ENCODE results near the gene CCDC171. TPM values are rescaled to one million over a fixed set of nuclear protein-coding genes. Genes with fewer than 3 reads are reported as not detected.

The CCDC171 gene
- total RNA-seq, 4 donors from 2014 or later: 3.2 to 8.3 (median 4.5) TPM

DNA sequence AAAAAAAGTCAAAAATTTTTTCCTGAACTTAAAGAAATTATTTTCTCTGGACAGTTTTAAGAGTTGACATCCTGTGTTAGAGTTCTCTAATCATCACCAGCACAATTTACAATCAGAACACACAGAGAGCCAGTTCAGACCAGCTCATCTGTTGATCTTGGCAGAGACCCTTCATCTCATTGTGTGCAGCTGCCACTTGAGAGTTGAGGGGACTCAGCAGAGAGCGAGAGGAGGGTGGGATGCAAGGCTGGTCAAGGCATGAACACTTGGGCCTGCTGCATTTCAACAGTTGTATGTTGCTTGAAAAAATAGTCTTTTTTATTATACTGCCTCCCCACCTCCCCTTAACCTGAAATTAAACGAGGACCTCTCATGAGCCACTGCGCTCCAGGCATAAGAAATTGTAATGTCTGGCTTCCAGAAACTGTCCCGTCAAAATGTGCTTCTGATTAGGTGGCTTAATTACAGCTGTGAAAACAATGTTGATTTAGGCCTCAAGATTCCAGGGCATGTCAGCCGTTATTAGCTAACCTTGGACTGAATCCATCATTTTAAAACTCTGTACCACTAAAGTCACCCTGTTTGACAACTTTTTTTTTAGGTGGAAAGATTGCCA is 383.6 kb downstream of the CCDC171 start:
- no peak for TF ChIP-seq POLR2A (IDR thresholded peaks at IDR 0.05)
- TF ChIP-seq, protein P1, sequence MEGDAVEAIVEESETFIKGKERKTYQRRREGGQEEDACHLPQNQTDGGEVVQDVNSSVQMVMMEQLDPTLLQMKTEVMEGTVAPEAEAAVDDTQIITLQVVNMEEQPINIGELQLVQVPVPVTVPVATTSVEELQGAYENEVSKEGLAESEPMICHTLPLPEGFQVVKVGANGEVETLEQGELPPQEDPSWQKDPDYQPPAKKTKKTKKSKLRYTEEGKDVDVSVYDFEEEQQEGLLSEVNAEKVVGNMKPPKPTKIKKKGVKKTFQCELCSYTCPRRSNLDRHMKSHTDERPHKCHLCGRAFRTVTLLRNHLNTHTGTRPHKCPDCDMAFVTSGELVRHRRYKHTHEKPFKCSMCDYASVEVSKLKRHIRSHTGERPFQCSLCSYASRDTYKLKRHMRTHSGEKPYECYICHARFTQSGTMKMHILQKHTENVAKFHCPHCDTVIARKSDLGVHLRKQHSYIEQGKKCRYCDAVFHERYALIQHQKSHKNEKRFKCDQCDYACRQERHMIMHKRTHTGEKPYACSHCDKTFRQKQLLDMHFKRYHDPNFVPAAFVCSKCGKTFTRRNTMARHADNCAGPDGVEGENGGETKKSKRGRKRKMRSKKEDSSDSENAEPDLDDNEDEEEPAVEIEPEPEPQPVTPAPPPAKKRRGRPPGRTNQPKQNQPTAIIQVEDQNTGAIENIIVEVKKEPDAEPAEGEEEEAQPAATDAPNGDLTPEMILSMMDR (IDR thresholded peaks at IDR 0.05): no peak
- H3K27ac ChIP-seq: no peak overlapping the region
- H3K36me3 ChIP-seq: no peaks in the 10 kb centered on the region
- no peaks in the 10 kb centered on the region for H3K4me1 ChIP-seq
- no peak for DNase-seq
- H3K4me3 ChIP-seq: no peak overlapping the region
- H3K27me3 ChIP-seq: no peaks in the 10 kb centered on the region
- no peaks in the 10 kb centered on the region for H3K9me3 ChIP-seq

DNA sequence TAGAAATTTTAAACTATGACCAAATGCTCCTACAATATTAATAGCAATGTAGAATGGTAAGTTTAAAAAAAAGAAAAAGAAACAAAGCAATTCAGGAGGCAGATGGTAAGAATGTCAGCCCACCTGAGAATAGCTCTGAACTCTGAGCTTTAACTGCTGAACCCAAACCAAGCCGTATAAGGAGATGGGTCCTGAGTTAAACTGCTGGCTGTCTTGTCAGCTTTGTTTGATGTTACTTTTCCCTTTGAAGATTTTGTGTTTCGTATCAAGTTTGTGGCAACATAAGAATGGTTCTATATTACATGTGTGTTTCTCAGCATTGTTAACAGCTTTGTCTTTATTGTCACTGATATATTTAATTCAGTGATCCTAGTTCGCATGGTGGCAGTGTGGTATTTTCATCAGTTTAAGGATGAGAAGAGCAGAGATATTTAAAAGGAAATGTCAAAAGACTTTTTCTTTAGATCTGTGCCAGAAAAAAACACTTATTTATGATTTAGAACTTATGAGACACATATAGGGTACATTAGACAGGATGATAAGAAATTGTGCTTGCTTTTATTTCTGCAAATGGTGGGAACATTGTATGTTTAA is 390.1 kb downstream of the CCDC171 start:
- no peak overlapping the region for H3K27ac ChIP-seq
- no peak for DNase-seq
- H3K9me3 ChIP-seq: no peaks in the 10 kb centered on the region
- TF ChIP-seq, protein P1 (IDR thresholded peaks at IDR 0.05): no peak
- no peak for TF ChIP-seq POLR2A (IDR thresholded peaks at IDR 0.05)
- no peaks in the 10 kb centered on the region for H3K36me3 ChIP-seq
- no peak overlapping the region for H3K4me3 ChIP-seq
- no peaks in the 10 kb centered on the region for H3K27me3 ChIP-seq
- H3K4me1 ChIP-seq: no peaks in the 10 kb centered on the region

DNA sequence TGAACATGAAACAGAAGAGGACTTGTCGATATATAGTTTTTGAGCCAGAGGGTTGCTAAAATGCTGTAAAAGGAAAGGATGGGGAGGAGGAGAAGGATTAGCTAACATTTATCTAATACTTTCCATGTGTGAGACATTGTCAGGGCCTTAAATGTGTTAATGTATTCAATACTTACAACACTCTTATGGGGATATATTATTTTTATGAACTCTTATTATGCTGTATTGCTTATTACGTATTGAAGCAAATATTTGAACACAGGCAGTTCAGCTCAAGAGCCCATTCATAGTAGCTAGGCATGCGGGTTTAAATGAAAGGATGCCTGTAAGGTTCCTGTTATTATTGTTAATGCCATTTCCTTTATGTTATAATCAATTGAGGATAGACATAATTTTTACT is 391.5 kb downstream of the CCDC171 start:
- Histone ChIP-seq H3K4me3 (no peak overlapping the region), H3K4me1 (no peaks in the 10 kb centered on the region), H3K36me3 (no peaks in the 10 kb centered on the region), H3K9me3 (no peaks in the 10 kb centered on the region), H3K27ac (no peak overlapping the region), H3K27me3 (no peaks in the 10 kb centered on the region)
- no peak for DNase-seq
- no peak for TF ChIP-seq POLR2A (IDR thresholded peaks at IDR 0.05)
- TF ChIP-seq, protein P1 (IDR thresholded peaks at IDR 0.05): no peak

DNA sequence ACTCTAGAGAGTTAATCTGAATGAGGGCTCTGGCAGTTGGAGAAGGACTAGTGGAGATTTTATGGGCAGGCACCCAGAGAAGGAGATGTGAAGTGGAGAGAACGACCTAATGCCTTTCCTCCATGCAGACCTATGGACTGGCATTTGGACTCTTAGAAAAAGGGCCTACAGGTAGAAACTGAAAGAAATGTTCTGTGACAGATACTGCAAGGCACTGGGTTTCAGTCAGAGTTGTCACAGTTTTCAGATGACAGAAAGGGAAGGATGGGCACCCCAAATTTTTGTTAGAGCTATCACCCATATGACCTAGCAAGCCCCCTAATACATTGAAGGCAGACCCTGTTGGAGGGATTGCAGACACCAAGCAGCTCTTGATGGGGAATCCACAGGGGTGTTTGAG is 406.8 kb downstream of the CCDC171 start:
- no peak overlapping the region for H3K27ac ChIP-seq
- no peaks in the 10 kb centered on the region for H3K36me3 ChIP-seq
- H3K27me3 ChIP-seq: no peaks in the 10 kb centered on the region
- no peaks in the 10 kb centered on the region for H3K9me3 ChIP-seq
- no peaks in the 10 kb centered on the region for H3K4me1 ChIP-seq
- no peak overlapping the region for H3K4me3 ChIP-seq
- no peak for DNase-seq
- TF ChIP-seq, protein P1 (IDR thresholded peaks at IDR 0.05): no peak
- TF ChIP-seq POLR2A (IDR thresholded peaks at IDR 0.05): no peak

DNA sequence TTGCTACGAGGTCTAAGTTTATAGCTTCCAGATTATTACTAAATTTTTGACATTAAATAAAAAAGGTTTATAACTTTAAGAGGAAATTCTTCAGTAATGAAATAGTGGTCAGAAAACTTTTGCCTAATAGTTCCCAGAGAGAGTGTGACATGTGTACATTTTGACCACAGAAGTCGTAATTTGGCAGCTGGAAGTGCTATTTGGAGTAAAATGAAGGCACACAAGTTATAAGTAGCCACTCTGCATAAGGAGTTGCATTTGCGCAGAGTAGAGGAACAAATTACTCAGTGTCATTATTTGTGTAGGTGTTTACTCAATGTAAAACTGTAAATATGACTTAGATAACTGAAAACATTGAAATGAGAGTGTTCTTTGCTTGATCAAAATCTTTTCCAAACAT is 408.4 kb downstream of the CCDC171 start:
- Histone ChIP-seq H3K9me3 (no peaks in the 10 kb centered on the region), H3K27ac (no peak overlapping the region), H3K4me3 (no peak overlapping the region), H3K4me1 (no peaks in the 10 kb centered on the region), H3K27me3 (no peaks in the 10 kb centered on the region), H3K36me3 (no peaks in the 10 kb centered on the region)
- no peak for DNase-seq
- TF ChIP-seq POLR2A (IDR thresholded peaks at IDR 0.05): no peak
- TF ChIP-seq, protein P1 (IDR thresholded peaks at IDR 0.05): no peak

Measured in Peyer's patch (tissue), 4 donors.